Activated naive CD4-positive, alpha-beta T cell treated with anti-CD3 and anti-CD28 coated beads, Interleukin-2, amount 10 ng/mL, durations not matched to agents 7 days and 5 days (primary cell): ENCODE measurements around the gene RPS6KC1.
"Not testable (repeated sequence)": the region's sequence is repeated elsewhere in the genome, so short reads cannot be mapped to it uniquely, and the experiment has no call there.

Source experiments
- CTCF ChIA-PET: fragments of 350-600 bp; sonication (Branson Sonifier 250); formaldehyde crosslinking; loops from one replicate; lab custom pipeline; 2021; ENCODE audit warnings: antibody characterized with exemption; lab: Charles Lee
- DNase-seq: peaks from one replicate; pipeline ENCODE4 v3.0.0-alpha.2; 2020
- H3K27ac Mint-ChIP-seq: one replicate; pipeline ENCODE4 v1.8.0; 2021; ENCODE audit warnings: mild to moderate bottlenecking, moderate library complexity, mixed read lengths
- H3K27me3 Mint-ChIP-seq: one replicate; pipeline ENCODE4 v1.8.0; 2021; ENCODE audit warnings: mild to moderate bottlenecking, mixed read lengths
- H3K36me3 Mint-ChIP-seq: one replicate; pipeline ENCODE4 v1.8.0; 2021; ENCODE audit warnings: mixed read lengths
- H3K4me1 Mint-ChIP-seq: one replicate; pipeline ENCODE4 v1.8.0; 2021; ENCODE audit warnings: mixed read lengths
- H3K4me3 Mint-ChIP-seq: one replicate; pipeline ENCODE4 v1.8.0; 2021; ENCODE audit warnings: mild to moderate bottlenecking, moderate library complexity, mixed read lengths
- H3K9me3 Mint-ChIP-seq: one replicate; pipeline ENCODE4 v1.8.0; 2021; ENCODE audit warnings: mixed read lengths

RPS6KC1 gene

GRCh38 chr1:213067352-213067751 is 16.3 kb downstream of the RPS6KC1 start:
- no peak for DNase-seq
- Mint-ChIP-seq H3K4me1 (peaks cover 17% of the 10 kb centered on the region), H3K27me3 (no peaks in the 10 kb centered on the region), H3K4me3 (no peak overlapping the region), H3K36me3 (peaks cover 2% of the 10 kb centered on the region), H3K27ac (no peak overlapping the region), H3K9me3 (no peaks in the 10 kb centered on the region)
- CTCF ChIA-PET, result interaction anchor here (1.0 kb wide), 1 partner anchor 16 kb away, joined by 3 read pairs; no protein-coding TSS in a partner anchor

- CTCF ChIA-PET, result interaction anchor here (0.6 to 2.3 kb wide), 12 partner anchors 10 to 256 kb away, joined by 3 to 11 read pairs (median 4); no protein-coding TSS in a partner anchor
- H3K4me1 Mint-ChIP-seq, result peaks cover 27% of the 10 kb centered on the region
- H3K4me3 Mint-ChIP-seq, result no peak overlapping the region
- no peaks in the 10 kb centered on the region for H3K27me3 Mint-ChIP-seq
- peaks cover 2% of the 10 kb centered on the region for H3K36me3 Mint-ChIP-seq
- peak; percentile 43 for DNase-seq
- H3K27ac Mint-ChIP-seq, result no peak overlapping the region
- no peaks in the 10 kb centered on the region for H3K9me3 Mint-ChIP-seq
Measured at GRCh38 chr1:213070406-213070805, 19.4 kb downstream of the RPS6KC1 start.

GRCh38 chr1:213075725-213076124 is 24.7 kb downstream of the RPS6KC1 start:
- no peak for DNase-seq
- peaks cover 8% of the 10 kb centered on the region for H3K36me3 Mint-ChIP-seq
- no peak overlapping the region for H3K27ac Mint-ChIP-seq
- H3K4me3 Mint-ChIP-seq, result no peak overlapping the region
- CTCF ChIA-PET, result no interaction called here
- peaks cover 25% of the 10 kb centered on the region for H3K4me1 Mint-ChIP-seq
- no peaks in the 10 kb centered on the region for H3K9me3 Mint-ChIP-seq
- no peaks in the 10 kb centered on the region for H3K27me3 Mint-ChIP-seq

- CTCF ChIA-PET, result interaction anchor here (0.9 to 1.8 kb wide), 3 partner anchors 12 to 40 kb away, joined by 3 to 6 read pairs (median 4); no protein-coding TSS in a partner anchor
- H3K4me1 Mint-ChIP-seq, result peaks cover 36% of the 10 kb centered on the region
- H3K27me3 Mint-ChIP-seq, result no peaks in the 10 kb centered on the region
- H3K27ac Mint-ChIP-seq, result peak overlapping the region; percentile 86
- H3K4me3 Mint-ChIP-seq, result no peak overlapping the region
- H3K36me3 Mint-ChIP-seq, result peaks cover 29% of the 10 kb centered on the region
- H3K9me3 Mint-ChIP-seq, result peaks cover 2% of the 10 kb centered on the region
- DNase-seq, result no peak
Measured at GRCh38 chr1:213082420-213083111, 31.5 kb downstream of the RPS6KC1 start.

GRCh38 chr1:213083112-213083445 is 32.0 kb downstream of the RPS6KC1 start:
- CTCF ChIA-PET, result interaction anchor here (0.9 to 1.8 kb wide), 3 partner anchors 13 to 40 kb away, joined by 3 to 6 read pairs (median 4); no protein-coding TSS in a partner anchor
- no peak overlapping the region for H3K4me3 Mint-ChIP-seq
- H3K27me3 Mint-ChIP-seq, result no peaks in the 10 kb centered on the region
- H3K9me3 Mint-ChIP-seq, result peaks cover 2% of the 10 kb centered on the region
- DNase-seq, result peak; percentile 53
- peaks cover 36% of the 10 kb centered on the region for H3K4me1 Mint-ChIP-seq
- peaks cover 34% of the 10 kb centered on the region for H3K36me3 Mint-ChIP-seq
- H3K27ac Mint-ChIP-seq, result peak overlapping the region; percentile 86

- CTCF ChIA-PET, result no interaction called here
- H3K27me3 Mint-ChIP-seq, result no peaks in the 10 kb centered on the region
- H3K36me3 Mint-ChIP-seq, result peaks cover 26% of the 10 kb centered on the region
- peaks cover 28% of the 10 kb centered on the region for H3K4me1 Mint-ChIP-seq
- no peak overlapping the region for H3K4me3 Mint-ChIP-seq
- no peak overlapping the region for H3K27ac Mint-ChIP-seq
- no peak for DNase-seq
- peaks cover 2% of the 10 kb centered on the region for H3K9me3 Mint-ChIP-seq
Measured at GRCh38 chr1:213087911-213088310, 36.9 kb downstream of the RPS6KC1 start.

GRCh38 chr1:213089924-213090677 is 39.1 kb downstream of the RPS6KC1 start:
- Mint-ChIP-seq H3K27me3 (no peaks in the 10 kb centered on the region), H3K36me3 (peaks cover 16% of the 10 kb centered on the region), H3K4me1 (peaks cover 10% of the 10 kb centered on the region), H3K9me3 (no peaks in the 10 kb centered on the region), H3K27ac (peak overlapping the region; percentile 43), H3K4me3 (no peak overlapping the region)
- CTCF ChIA-PET, result no interaction called here
- no peak for DNase-seq

- Mint-ChIP-seq H3K27ac (no peak overlapping the region), H3K4me3 (no peak overlapping the region), H3K27me3 (no peaks in the 10 kb centered on the region), H3K9me3 (no peaks in the 10 kb centered on the region), H3K36me3 (peaks cover 7% of the 10 kb centered on the region), H3K4me1 (peaks cover 8% of the 10 kb centered on the region)
- no peak for DNase-seq
- CTCF ChIA-PET, result no interaction called here
Measured at GRCh38 chr1:213094446-213094845, 43.4 kb downstream of the RPS6KC1 start.

GRCh38 chr1:213095467-213095866 is 44.4 kb downstream of the RPS6KC1 start:
- no peak overlapping the region for H3K4me3 Mint-ChIP-seq
- DNase-seq, result no peak
- H3K36me3 Mint-ChIP-seq, result peaks cover 5% of the 10 kb centered on the region
- no peaks in the 10 kb centered on the region for H3K4me1 Mint-ChIP-seq
- H3K9me3 Mint-ChIP-seq, result no peaks in the 10 kb centered on the region
- H3K27me3 Mint-ChIP-seq, result no peaks in the 10 kb centered on the region
- H3K27ac Mint-ChIP-seq, result no peak overlapping the region
- CTCF ChIA-PET, result no interaction called here

- DNase-seq, result no peak
- CTCF ChIA-PET, result no interaction called here
- Mint-ChIP-seq H3K36me3 (peaks cover 5% of the 10 kb centered on the region), H3K27me3 (no peaks in the 10 kb centered on the region), H3K27ac (no peak overlapping the region), H3K9me3 (no peaks in the 10 kb centered on the region), H3K4me1 (no peaks in the 10 kb centered on the region), H3K4me3 (no peak overlapping the region)
Measured at GRCh38 chr1:213099682-213100399, 48.8 kb downstream of the RPS6KC1 start.

GRCh38 chr1:213100565-213100964 is 49.5 kb downstream of the RPS6KC1 start:
- H3K27me3 Mint-ChIP-seq, H3K27ac Mint-ChIP-seq, H3K4me3 Mint-ChIP-seq, H3K36me3 Mint-ChIP-seq, DNase-seq, H3K4me1 Mint-ChIP-seq, H3K9me3 Mint-ChIP-seq, CTCF ChIA-PET: not testable (repeated sequence)

- H3K9me3 Mint-ChIP-seq, result no peaks in the 10 kb centered on the region
- no peak for DNase-seq
- CTCF ChIA-PET, result no interaction called here
- H3K36me3 Mint-ChIP-seq, result peaks cover 4% of the 10 kb centered on the region
- no peak overlapping the region for H3K4me3 Mint-ChIP-seq
- H3K27ac Mint-ChIP-seq, result no peak overlapping the region
- no peaks in the 10 kb centered on the region for H3K27me3 Mint-ChIP-seq
- no peaks in the 10 kb centered on the region for H3K4me1 Mint-ChIP-seq
Measured at GRCh38 chr1:213103377-213104306, 52.6 kb downstream of the RPS6KC1 start.

GRCh38 chr1:213104604-213105003 is 53.6 kb downstream of the RPS6KC1 start:
- CTCF ChIA-PET, result no interaction called here
- no peak overlapping the region for H3K4me3 Mint-ChIP-seq
- no peak for DNase-seq
- no peaks in the 10 kb centered on the region for H3K27me3 Mint-ChIP-seq
- H3K9me3 Mint-ChIP-seq, result no peaks in the 10 kb centered on the region
- no peaks in the 10 kb centered on the region for H3K4me1 Mint-ChIP-seq
- peaks cover 4% of the 10 kb centered on the region for H3K36me3 Mint-ChIP-seq
- no peak overlapping the region for H3K27ac Mint-ChIP-seq
